Stimulated activated naive CD8-positive, alpha-beta T cell treated with anti-CD3 and anti-CD28 coated beads, Interleukin-15, amount 100 ng/mL, for 72 hours (primary cell): ENCODE measurements around the gene FAM9A.

Experiments used
- ATAC-seq: fragments of 150-1000 bp; cut with Tn5 transposase; 2 replicates; pipeline ENCODE4 v1.10.0; 2021; ENCODE audit warnings: mild to moderate bottlenecking, moderate library complexity
- DNase-seq, 2 donors: peaks; one replicate each; pipeline ENCODE4 v3.0.0; 2021 to 2022
- H3K27ac Mint-ChIP-seq, 2 donors: one replicate each; pipeline ENCODE4 v1.8.0; 2022; ENCODE audit warnings: mild to moderate bottlenecking in 2 of 2, mixed read lengths in 2 of 2, moderate library complexity in 2 of 2
- H3K27me3 Mint-ChIP-seq: one replicate; pipeline ENCODE4 v1.8.0; 2022; ENCODE audit warnings: mixed read lengths
- H3K4me1 Mint-ChIP-seq: one replicate; pipeline ENCODE4 v1.8.0; 2022; ENCODE audit warnings: mild to moderate bottlenecking, mixed read lengths
- H3K4me3 Mint-ChIP-seq, 2 donors: one replicate each; pipeline ENCODE4 v1.8.0; 2022; ENCODE audit warnings: mild to moderate bottlenecking in 2 of 2, mixed read lengths in 2 of 2, moderate library complexity in 1 of 2
- H3K9me3 Mint-ChIP-seq, 2 donors: one replicate each; pipeline ENCODE4 v1.8.0; 2022; ENCODE audit warnings: mixed read lengths in 2 of 2

The FAM9A gene

DNA sequence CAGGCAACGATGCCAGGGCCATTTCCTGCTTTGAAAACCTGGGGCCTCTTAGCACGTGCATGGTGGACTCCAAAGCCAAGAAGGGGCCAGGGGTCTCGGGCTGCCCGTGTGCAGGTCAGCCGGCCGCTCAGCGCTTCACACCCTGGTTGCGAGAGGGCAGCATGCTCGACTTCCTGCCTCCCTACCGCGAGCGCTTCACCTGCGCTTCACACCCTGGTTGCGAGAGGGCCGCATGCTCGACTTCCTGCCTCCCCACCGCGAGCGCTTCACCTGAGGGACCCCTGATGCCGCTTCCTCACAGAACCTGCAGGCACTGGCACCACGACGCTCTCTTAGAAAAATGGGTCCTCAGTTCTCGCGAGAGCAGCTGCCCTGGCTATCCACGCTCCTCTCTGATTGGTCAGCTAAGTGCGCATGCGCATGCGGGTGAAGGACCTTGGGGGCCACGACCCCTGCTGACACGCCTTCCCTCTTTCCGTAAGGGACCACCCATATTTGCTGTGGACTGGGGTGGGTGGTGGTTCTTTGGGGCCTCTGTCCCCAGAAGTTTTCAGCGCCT lies at the start of gene FAM9A:
TSS of gene FAM9A (minus strand) at position 343 of the 559 bp plus-strand sequence. CDS start 1,212 bp downstream, outside the sequence.
- H3K27me3 Mint-ChIP-seq = peaks cover 10% of the 10 kb centered on the region
- ATAC-seq (no peak), DNase-seq (no peak)
- no peak within 1 kb of the TSS for H3K4me3 Mint-ChIP-seq
- H3K4me1 Mint-ChIP-seq = no peaks in the 10 kb centered on the region
- no peaks in the 10 kb centered on the region for H3K9me3 Mint-ChIP-seq
- no peak within 1 kb of the TSS for H3K27ac Mint-ChIP-seq

DNA sequence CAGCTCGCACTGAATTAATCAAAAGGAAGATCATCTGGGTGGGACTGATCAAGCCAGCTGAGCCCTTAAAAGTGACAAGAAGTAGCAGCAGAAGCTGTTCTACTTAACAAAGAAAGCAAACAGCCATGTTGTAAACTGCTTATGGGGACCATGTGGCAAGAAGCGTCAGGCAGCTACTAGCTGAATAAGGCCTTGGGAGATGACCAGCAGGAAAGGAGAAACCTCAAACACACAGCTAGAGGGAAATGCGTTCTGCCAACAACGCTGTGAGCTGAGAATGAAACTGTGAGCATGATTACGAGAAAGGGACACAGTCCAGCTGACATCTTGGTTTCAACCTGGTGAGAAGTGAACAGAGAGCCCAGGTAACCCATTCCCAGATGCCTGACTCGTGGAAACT lies 49.3 kb upstream of the FAM9A start:
- peaks cover 10% of the 10 kb centered on the region for H3K27me3 Mint-ChIP-seq
- no peak overlapping the region for H3K27ac Mint-ChIP-seq
- H3K9me3 Mint-ChIP-seq = no peaks in the 10 kb centered on the region
- H3K4me3 Mint-ChIP-seq = no peak overlapping the region
- DNase-seq (no peak), ATAC-seq (no peak)
- H3K4me1 Mint-ChIP-seq = no peaks in the 10 kb centered on the region

GRCh38 chrX:8849945-8850344 lies 48.8 kb upstream of the FAM9A start:
- Mint-ChIP-seq H3K9me3 (no peaks in the 10 kb centered on the region), H3K27me3 (peaks cover 10% of the 10 kb centered on the region), H3K27ac (no peak overlapping the region), H3K4me3 (no peak overlapping the region), H3K4me1 (no peaks in the 10 kb centered on the region)
- ATAC-seq (no peak), DNase-seq (no peak)

DNA sequence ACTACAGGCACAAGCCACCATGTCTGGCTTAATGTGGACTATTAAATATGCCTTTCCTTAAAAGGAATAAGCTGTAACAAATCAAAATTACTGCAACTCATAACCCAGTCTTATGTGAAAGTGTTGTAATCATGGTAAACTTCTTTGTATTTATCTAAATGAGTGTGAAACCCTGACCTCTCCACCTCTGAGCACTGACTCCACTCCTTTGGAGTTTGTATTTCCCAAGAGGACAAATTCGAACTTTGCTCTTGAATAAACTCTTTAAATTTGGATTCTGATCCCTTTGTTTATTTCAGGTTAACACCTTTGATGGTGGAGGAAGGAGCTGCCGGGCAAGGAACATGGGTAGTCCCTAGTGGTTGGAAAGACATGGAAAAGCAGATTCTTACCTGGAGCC lies 48.3 kb upstream of the FAM9A start:
- DNase-seq (no peak), ATAC-seq (no peak)
- no peak overlapping the region for H3K4me3 Mint-ChIP-seq
- no peaks in the 10 kb centered on the region for H3K4me1 Mint-ChIP-seq
- H3K27me3 Mint-ChIP-seq = peaks cover 10% of the 10 kb centered on the region
- H3K27ac Mint-ChIP-seq = no peak overlapping the region
- no peaks in the 10 kb centered on the region for H3K9me3 Mint-ChIP-seq

- Mint-ChIP-seq H3K27ac (no peak overlapping the region), H3K27me3 (peaks cover 10% of the 10 kb centered on the region), H3K9me3 (no peaks in the 10 kb centered on the region), H3K4me1 (no peaks in the 10 kb centered on the region), H3K4me3 (no peak overlapping the region)
- no peak for DNase-seq
- no peak for ATAC-seq
These were observed 47.7 kb upstream of the FAM9A start for GRCh38 chrX:8848911-8849310.

DNA sequence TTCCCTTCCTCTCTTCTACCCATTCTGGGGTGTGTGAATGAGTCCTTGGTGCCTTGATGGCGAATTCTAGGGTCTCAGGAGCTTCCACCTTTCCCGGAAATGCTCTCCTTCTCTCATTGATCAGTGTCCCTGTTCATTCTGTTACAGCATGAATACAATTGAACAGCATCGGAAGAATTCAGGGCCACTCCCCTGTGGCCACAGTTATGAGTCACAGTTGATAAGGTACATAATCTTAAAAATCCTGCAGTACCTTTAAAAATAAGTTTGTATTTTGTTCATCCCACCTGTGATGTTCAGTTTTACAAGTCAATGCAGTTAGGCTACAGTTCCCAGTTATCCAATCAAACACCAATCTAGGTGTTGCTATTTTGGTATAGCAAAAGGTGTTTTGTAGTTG lies 47.3 kb upstream of the FAM9A start:
- no peak for DNase-seq
- no peak for ATAC-seq
- Mint-ChIP-seq H3K27me3 (peaks cover 10% of the 10 kb centered on the region), H3K4me1 (no peaks in the 10 kb centered on the region), H3K9me3 (no peaks in the 10 kb centered on the region), H3K27ac (no peak overlapping the region), H3K4me3 (no peak overlapping the region)

DNA sequence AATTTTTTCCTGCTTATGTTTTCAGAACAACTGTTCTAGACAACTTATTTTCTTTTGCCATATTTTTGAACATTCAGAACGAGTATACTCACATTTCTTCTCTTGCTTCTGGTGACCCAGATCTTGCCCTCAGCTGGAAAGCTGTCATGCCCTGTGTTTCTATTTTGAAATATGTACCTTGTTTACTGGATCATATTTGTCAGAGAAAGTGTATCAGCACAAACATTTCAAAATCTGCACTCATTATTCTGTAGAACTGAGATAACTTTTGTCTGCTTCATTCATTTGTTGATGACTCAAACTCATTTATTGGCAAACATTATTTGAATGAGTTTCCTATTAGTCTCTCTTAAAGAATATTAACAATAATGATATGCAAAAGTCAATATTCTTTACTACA lies 46.2 kb upstream of the FAM9A start:
- ATAC-seq (no peak), DNase-seq (no peak)
- H3K27ac Mint-ChIP-seq = no peak overlapping the region
- H3K27me3 Mint-ChIP-seq = peaks cover 10% of the 10 kb centered on the region
- H3K9me3 Mint-ChIP-seq = no peaks in the 10 kb centered on the region
- H3K4me1 Mint-ChIP-seq = no peaks in the 10 kb centered on the region
- H3K4me3 Mint-ChIP-seq = no peak overlapping the region

- DNase-seq (no peak), ATAC-seq (no peak)
- no peak overlapping the region for H3K27ac Mint-ChIP-seq
- H3K9me3 Mint-ChIP-seq = no peaks in the 10 kb centered on the region
- peaks cover 10% of the 10 kb centered on the region for H3K27me3 Mint-ChIP-seq
- H3K4me3 Mint-ChIP-seq = no peak overlapping the region
- H3K4me1 Mint-ChIP-seq = no peaks in the 10 kb centered on the region
These were observed 45.1 kb upstream of the FAM9A start for GRCh38 chrX:8846266-8846665.

DNA sequence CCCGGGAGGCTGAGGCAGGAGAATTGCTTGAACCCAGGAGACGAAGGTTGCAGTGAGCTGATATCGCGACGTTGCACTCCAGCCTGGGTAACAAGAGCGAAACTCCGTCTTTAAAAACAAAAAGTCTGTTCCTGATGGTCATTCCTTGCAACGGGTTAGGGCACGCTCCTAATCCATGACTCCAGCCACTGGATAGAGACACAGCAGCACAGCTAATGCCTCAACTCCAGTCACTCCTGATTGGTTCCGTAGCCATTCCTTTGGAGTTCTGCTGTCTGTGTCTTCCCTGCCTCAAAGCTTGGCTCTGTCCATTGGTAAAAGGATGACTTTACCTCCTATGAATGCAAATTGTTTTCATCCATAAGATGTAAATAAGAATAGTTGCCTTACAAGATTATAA lies 44.3 kb upstream of the FAM9A start:
- ATAC-seq (no peak), DNase-seq (no peak)
- H3K27ac Mint-ChIP-seq = no peak overlapping the region
- no peaks in the 10 kb centered on the region for H3K4me1 Mint-ChIP-seq
- no peaks in the 10 kb centered on the region for H3K9me3 Mint-ChIP-seq
- H3K4me3 Mint-ChIP-seq = no peak overlapping the region
- peaks cover 10% of the 10 kb centered on the region for H3K27me3 Mint-ChIP-seq

DNA sequence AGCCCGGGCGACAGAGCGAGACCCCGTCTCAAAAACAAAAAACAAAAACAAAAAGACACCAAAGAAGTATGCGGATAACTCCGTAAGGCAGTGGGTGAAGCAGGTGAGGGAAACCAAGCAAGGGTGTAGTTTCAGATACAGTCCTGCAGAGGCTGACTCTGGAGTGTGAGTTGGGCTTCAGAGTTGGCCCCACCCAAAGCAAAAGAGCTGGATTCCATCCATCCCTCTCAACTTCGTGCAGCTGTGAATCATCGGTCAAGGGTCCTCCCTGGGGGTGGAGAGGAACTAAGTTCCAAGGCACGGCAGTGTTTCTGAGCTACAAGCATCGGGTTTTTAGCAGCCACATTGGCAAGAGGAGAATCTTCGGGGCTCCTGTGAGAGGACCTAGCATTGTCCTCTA lies 43.9 kb upstream of the FAM9A start:
- no peak for DNase-seq
- peaks cover 10% of the 10 kb centered on the region for H3K27me3 Mint-ChIP-seq
- no peaks in the 10 kb centered on the region for H3K4me1 Mint-ChIP-seq
- H3K4me3 Mint-ChIP-seq = no peak overlapping the region
- ATAC-seq = no peak
- no peak overlapping the region for H3K27ac Mint-ChIP-seq
- H3K9me3 Mint-ChIP-seq = no peaks in the 10 kb centered on the region

GRCh38 chrX:8844157-8844556 lies 43.0 kb upstream of the FAM9A start:
- no peak overlapping the region for H3K4me3 Mint-ChIP-seq
- ATAC-seq = no peak
- H3K27ac Mint-ChIP-seq = no peak overlapping the region
- H3K4me1 Mint-ChIP-seq = no peaks in the 10 kb centered on the region
- no peaks in the 10 kb centered on the region for H3K9me3 Mint-ChIP-seq
- DNase-seq = no peak
- peaks cover 10% of the 10 kb centered on the region for H3K27me3 Mint-ChIP-seq

DNA sequence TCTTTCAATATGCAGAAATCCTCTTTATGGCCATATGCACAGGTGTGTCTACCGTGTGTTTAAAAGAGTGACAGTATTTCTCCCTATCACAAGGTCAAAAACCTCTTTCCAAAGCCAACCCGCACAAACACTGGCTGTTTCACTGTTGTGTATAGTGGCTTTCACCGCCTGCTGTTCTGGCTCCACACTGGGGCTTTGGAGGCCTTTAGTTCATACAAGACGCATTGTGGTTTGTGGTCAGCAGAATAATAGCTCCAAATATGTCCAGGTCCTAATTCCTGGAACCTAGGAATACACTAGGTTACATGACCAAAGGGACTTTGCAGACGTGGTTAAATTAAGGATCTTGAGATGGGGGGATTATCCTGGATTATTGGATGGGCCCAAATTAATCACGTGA lies 40.7 kb upstream of the FAM9A start:
- H3K27me3 Mint-ChIP-seq = peaks cover 10% of the 10 kb centered on the region

GRCh38 chrX:8834392-8834791 lies 33.2 kb upstream of the FAM9A start:
- Mint-ChIP-seq H3K4me3 (no peak overlapping the region), H3K4me1 (no peaks in the 10 kb centered on the region), H3K9me3 (no peaks in the 10 kb centered on the region), H3K27me3 (peaks cover 27% of the 10 kb centered on the region), H3K27ac (no peak overlapping the region)
- no peak for ATAC-seq
- no peak for DNase-seq

More for the DNA sequence above, 40.7 kb upstream of the FAM9A start:
- H3K4me3 Mint-ChIP-seq = no peak overlapping the region
- DNase-seq (no peak), ATAC-seq (no peak)
- H3K4me1 Mint-ChIP-seq = no peaks in the 10 kb centered on the region
- no peaks in the 10 kb centered on the region for H3K9me3 Mint-ChIP-seq
- no peak overlapping the region for H3K27ac Mint-ChIP-seq

DNA sequence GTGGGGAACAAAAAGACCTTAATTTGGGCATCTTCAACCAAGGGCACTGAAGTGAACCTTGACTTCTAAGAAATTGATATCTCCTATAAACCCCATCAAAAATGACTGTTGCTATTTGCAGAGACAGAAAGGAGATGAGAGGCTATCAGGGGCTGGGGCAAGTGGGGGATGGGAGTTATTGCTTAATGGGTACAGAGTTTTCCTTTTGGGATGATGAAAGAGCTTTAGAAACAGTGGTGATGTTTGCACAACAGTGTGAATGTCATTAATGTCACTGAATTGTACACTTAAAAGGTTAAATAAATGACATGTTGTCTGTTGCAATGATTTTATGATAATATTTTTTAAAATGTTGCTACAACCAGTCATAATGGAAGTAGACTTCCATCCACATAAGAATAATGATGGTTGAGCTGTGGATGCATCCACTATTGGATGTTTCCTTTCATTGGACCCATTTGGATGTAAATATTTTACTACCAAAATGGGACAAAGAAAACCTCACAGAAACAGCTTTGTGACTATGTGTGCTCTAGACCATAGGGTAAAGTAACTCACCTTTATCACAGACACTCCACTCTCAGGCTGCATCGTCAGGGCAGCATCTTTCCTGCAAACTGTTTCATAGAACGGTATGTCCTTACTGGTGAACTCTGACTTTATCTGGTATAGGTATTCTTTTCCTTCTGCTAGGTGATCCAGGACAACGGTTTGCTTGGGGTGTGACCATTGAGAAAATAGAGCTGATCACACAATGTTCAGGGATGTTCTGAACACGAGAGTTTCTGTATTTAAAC lies 31.6 kb upstream of the FAM9A start:
- Mint-ChIP-seq H3K27ac (no peak overlapping the region), H3K9me3 (no peaks in the 10 kb centered on the region), H3K27me3 (peaks cover 24% of the 10 kb centered on the region), H3K4me1 (no peaks in the 10 kb centered on the region), H3K4me3 (no peak overlapping the region)
- DNase-seq (no peak), ATAC-seq (no peak)

- Mint-ChIP-seq H3K27me3 (peaks cover 18% of the 10 kb centered on the region), H3K27ac (no peak overlapping the region), H3K4me1 (no peaks in the 10 kb centered on the region), H3K4me3 (no peak overlapping the region), H3K9me3 (no peaks in the 10 kb centered on the region)
- no peak for ATAC-seq
- DNase-seq = no peak
These were observed 22.5 kb upstream of the FAM9A start for GRCh38 chrX:8823698-8824097.

DNA sequence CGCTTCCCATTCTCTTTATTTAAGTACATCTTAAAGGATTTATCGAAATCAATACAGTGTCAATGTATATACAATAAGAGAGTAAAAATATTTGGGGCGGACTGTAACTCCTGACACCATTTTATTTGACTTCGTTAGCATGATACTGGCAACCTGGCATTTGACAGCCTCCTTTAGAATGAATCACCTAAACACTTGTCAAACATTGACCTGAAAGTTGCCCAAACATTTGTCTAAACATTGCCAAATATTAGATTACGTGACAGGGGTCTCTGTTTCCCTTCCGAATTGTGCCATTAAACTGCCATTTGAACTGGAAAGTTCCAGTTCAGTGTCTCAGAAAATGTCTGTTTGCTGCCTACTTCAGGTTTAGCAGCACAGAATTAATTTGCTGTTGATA lies 20.8 kb upstream of the FAM9A start:
- DNase-seq = no peak
- H3K27ac Mint-ChIP-seq = no peak overlapping the region
- peaks cover 18% of the 10 kb centered on the region for H3K27me3 Mint-ChIP-seq
- no peaks in the 10 kb centered on the region for H3K4me1 Mint-ChIP-seq
- H3K4me3 Mint-ChIP-seq = no peak overlapping the region
- ATAC-seq = no peak
- H3K9me3 Mint-ChIP-seq = no peaks in the 10 kb centered on the region
